Esophagus muscularis mucosa (tissue), 4 donors: ENCODE measurements around the gene SRRM3. TPM values are rescaled to one million over a fixed set of nuclear protein-coding genes. Genes with fewer than 3 reads are reported as not detected.

ENCODE experiments used
- DNase-seq: peaks from one replicate; pipeline ENCODE4 v3.0.0-alpha.2; 2017; ENCODE audit errors: extremely low spot score
- H3K27ac ChIP-seq, 4 donors: fragments of 200-600 bp; sonication (generic); replicated peaks in 1 of 4; 1 replicate in 3 of 4; 2 replicates in 1 of 4; pipeline ENCODE4 v1.5.1; 2016 to 2019; ENCODE audit warnings: mild to moderate bottlenecking in 1 of 4
- H3K27me3 ChIP-seq, 4 donors: fragments of 200-600 bp; sonication (generic); one replicate each; pipeline versions ENCODE4 v1.5.1 to v1.6.0; 2016 to 2019
- H3K36me3 ChIP-seq, 4 donors: fragments of 200-600 bp; sonication (generic); one replicate each; pipeline ENCODE4 v1.5.1; 2016 to 2019
- H3K4me1 ChIP-seq, 4 donors: fragments of 200-600 bp; sonication (generic); one replicate each; pipeline ENCODE4 v1.5.1; 2016 to 2019
- H3K4me3 ChIP-seq, 4 donors: fragments of 200-600 bp; sonication (generic); 1 replicate in 2 of 4; 2 replicates in 2 of 4; pipeline ENCODE4 v1.5.1; 2016 to 2019; ENCODE audit warnings: mild to moderate bottlenecking in 4 of 4, moderate library complexity in 1 of 4
- H3K9me3 ChIP-seq, 4 donors: fragments of 200-600 bp; sonication (generic); 1 replicate in 3 of 4; 2 replicates in 1 of 4; pipeline ENCODE4 v1.5.1; 2016 to 2019
- CTCF ChIP-seq, 3 experiments: fragments of 200-600 bp in 2 of 3; fragments of 450-650 bp in 1 of 3; sonication (generic) in 2 of 3; IDR thresholded peaks; one replicate each; pipeline ENCODE4 v1.5.1; 2017 to 2019; ENCODE audit warnings: antibody characterized with exemption in 3 of 3, mild to moderate bottlenecking in 2 of 3, moderate library complexity in 1 of 3
- EP300 ChIP-seq: sonication (generic); formaldehyde crosslinking; IDR thresholded peaks from one replicate; pipeline ENCODE4 v1.6.1; 2017; ENCODE audit warnings: antibody characterized with exemption
- POLR2A ChIP-seq: fragments of 450-650 bp; IDR thresholded peaks from one replicate; pipeline ENCODE4 v1.6.1; 2017; ENCODE audit warnings: antibody characterized with exemption, moderate library complexity, mild to moderate bottlenecking, low read depth
- POLR2AphosphoS5 ChIP-seq, 2 donors: sonication (generic); formaldehyde crosslinking; IDR thresholded peaks; one replicate each; pipeline ENCODE4 v1.6.1; 2017; ENCODE audit warnings: antibody characterized with exemption in 2 of 2
- WGBS: methylation state at CpG from one replicate; pipeline ENCODE4 v1.1.5; 2018; 5-methylcytosine and 5-hydroxymethylcytosine counted together
- intact Hi-C: fragments of 100-400 bp; cut with DNase I; formaldehyde crosslinking; loops from one replicate; pipeline ENCODE4 v1.15.1; 2023
- total RNA-seq, 4 donors: library from RNA; depleted of rRNA; stranded (reverse); fragments of >200 nt; gene quantifications; one replicate each; pipeline versions ENCODE4 v1.1.0 to v1.2.1, GENCODE V29; 2016

The SRRM3 gene
- total RNA-seq, 4 donors from 2014 or later, result 2.1 to 4.9 (median 2.7) TPM

- Histone ChIP-seq H3K4me3 (no peak overlapping the region), H3K27ac (no peak overlapping the region), H3K36me3 (no peaks in the 10 kb centered on the region), H3K9me3 (no peaks in the 10 kb centered on the region), H3K27me3 (no peaks in the 10 kb centered on the region), H3K4me1 (peaks cover 0 to 10% (median 7%) of the 10 kb centered on the region in 4 donors)
- TF ChIP-seq EP300 (no peak), CTCF (IDR thresholded peaks at IDR 0.05) (no peak), POLR2AphosphoS5 (IDR thresholded peaks at IDR 0.05) (no peak), POLR2A (no peak)
- intact Hi-C loops, result loop anchor here (2.0 to 10.0 kb wide), 3 partner anchors 83 to 137 kb away; no protein-coding TSS in a partner anchor
- no peak for DNase-seq
- 88% methylated on average over 10 of the region's 10 CpGs for WGBS
These were observed 22.0 kb upstream of the SRRM3 start for GRCh38 chr7:76179686-76180085.

- intact Hi-C loops, result no loop called here
- no peak for DNase-seq
- Histone ChIP-seq H3K4me3 (no peak overlapping the region), H3K27me3 (peaks cover 0 to 10% (median 0%) of the 10 kb centered on the region in 4 donors), H3K9me3 (no peaks in the 10 kb centered on the region), H3K4me1 (peaks cover 0 to 10% (median 7%) of the 10 kb centered on the region in 4 donors), H3K27ac (no peak overlapping the region), H3K36me3 (no peaks in the 10 kb centered on the region)
- 87% methylated on average over 7 of the region's 7 CpGs for WGBS
- TF ChIP-seq POLR2AphosphoS5 (IDR thresholded peaks at IDR 0.05) (no peak), CTCF (IDR thresholded peaks at IDR 0.05) (no peak), EP300 (no peak), POLR2A (no peak)
These were observed 19.3 kb upstream of the SRRM3 start for GRCh38 chr7:76182225-76182960.

- no peak for DNase-seq
- WGBS, result 41% methylated on average over 13 of the region's 21 CpGs
- Histone ChIP-seq H3K4me1 (no peaks in the 10 kb centered on the region), H3K4me3 (no peak overlapping the region), H3K27ac (no peak overlapping the region), H3K27me3 (peaks cover 0 to 17% (median 0%) of the 10 kb centered on the region in 4 donors), H3K9me3 (no peaks in the 10 kb centered on the region), H3K36me3 (no peaks in the 10 kb centered on the region)
- TF ChIP-seq CTCF (IDR thresholded peaks at IDR 0.05) (no peak), EP300 (no peak), POLR2A (no peak), POLR2AphosphoS5 (IDR thresholded peaks at IDR 0.05) (no peak)
- intact Hi-C loops, result no loop called here
These were observed 16.4 kb upstream of the SRRM3 start for GRCh38 chr7:76185187-76185896.

- H3K9me3 ChIP-seq, result peaks cover 0 to 7% (median 5%) of the 10 kb centered on the region in 4 donors
- intact Hi-C loops, result no loop called here
- WGBS, result 84% methylated on average over 5 of the region's 5 CpGs
- TF ChIP-seq POLR2A (no peak), POLR2AphosphoS5 (IDR thresholded peaks at IDR 0.05) (no peak), CTCF (IDR thresholded peaks at IDR 0.05) (no peak), EP300 (no peak)
- DNase-seq, result no peak
- no peak overlapping the region for H3K4me3 ChIP-seq
- H3K27me3 ChIP-seq, result peaks cover 0 to 17% (median 0%) of the 10 kb centered on the region in 4 donors
- no peaks in the 10 kb centered on the region for H3K4me1 ChIP-seq
- H3K27ac ChIP-seq, result no peak overlapping the region
- no peaks in the 10 kb centered on the region for H3K36me3 ChIP-seq
These were observed 14.4 kb upstream of the SRRM3 start for GRCh38 chr7:76187272-76187671.
